Left forelimb (tissue), 1 donor: ENCODE results near the gene LYSMD3.

Source experiments
- DNase-seq: peaks from one replicate; pipeline ENCODE4 v3.0.0-alpha.2; 2018; ENCODE audit warnings: low spot score

Gene LYSMD3

GRCh38 chr5:90547072-90547536 lies 17.7 kb upstream of the LYSMD3 start:
- no peak for DNase-seq

- DNase-seq = no peak
Observed at GRCh38 chr5:90546216-90546837, 16.9 kb upstream of the LYSMD3 start.

DNA sequence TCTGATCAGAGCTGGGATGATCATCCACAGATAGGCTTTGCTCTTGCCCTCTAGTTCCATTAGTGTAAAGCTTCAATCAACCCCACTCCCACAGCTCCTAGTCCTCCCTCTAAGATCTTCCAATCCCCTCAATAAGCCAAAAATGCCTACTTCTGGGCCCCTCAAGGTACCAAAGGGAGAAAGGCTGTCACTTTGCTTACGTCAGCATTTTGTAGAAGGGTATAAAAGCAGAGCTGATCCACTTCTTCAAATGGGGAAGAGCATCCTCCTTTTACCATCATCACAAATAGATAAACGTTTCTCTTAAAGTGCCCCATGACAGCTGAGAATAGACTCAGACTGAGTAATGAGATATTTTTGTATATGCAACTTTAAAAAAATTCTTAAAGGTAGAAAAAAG lies 16.1 kb upstream of the LYSMD3 start:
- DNase-seq = no peak

GRCh38 chr5:90542827-90543519 lies 13.6 kb upstream of the LYSMD3 start:
- no peak for DNase-seq

DNA sequence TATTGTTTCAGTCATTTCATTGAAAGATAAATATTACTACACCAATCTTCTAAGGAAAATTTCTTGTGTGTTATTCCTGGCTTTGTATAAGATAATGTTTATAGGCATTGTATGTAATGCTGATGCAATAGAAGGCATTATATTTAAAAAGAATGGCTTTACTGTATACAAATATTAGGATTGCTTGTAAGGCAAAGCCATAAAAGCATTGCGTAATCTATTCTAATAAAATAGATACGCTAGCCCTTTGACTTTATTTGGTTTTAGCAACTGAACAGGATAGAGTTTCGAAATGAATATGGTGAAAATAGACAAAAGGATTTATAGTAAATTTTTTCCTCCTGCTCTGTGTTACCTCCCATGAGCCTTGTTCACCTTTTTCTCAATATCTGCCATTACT lies 5.5 kb upstream of the LYSMD3 start:
- no peak for DNase-seq

- DNase-seq = no peak
Observed at GRCh38 chr5:90533794-90534193, 4.4 kb upstream of the LYSMD3 start.

- DNase-seq = no peak
Observed at GRCh38 chr5:90530736-90531487, 1.5 kb upstream of the LYSMD3 start.

- no peak for DNase-seq
Observed at GRCh38 chr5:90529939-90530677, 724 bp upstream of the LYSMD3 start.

- no peak for DNase-seq
Observed at GRCh38 chr5:90528601-90529193, 687 bp downstream of the LYSMD3 start.

DNA sequence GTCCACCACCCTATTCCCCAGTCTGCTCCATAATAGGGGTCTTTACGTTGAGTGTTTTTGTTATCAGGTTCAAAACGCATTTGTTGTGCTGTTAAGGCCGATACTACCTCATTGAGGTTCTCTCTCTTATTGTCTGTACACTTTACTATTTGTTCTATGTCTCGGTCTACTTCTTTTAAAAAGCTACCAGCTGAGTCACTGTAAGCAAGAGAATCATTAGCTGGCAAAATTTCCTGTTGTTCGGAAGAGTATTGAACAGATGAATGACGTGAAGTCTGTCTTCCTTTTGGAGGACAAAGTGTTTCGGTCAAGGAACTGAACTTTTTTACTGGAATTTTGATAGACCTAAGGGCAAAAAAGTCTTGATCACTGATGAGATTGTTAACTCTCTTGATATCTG lies 10.3 kb downstream of the LYSMD3 start:
- no peak for DNase-seq

DNA sequence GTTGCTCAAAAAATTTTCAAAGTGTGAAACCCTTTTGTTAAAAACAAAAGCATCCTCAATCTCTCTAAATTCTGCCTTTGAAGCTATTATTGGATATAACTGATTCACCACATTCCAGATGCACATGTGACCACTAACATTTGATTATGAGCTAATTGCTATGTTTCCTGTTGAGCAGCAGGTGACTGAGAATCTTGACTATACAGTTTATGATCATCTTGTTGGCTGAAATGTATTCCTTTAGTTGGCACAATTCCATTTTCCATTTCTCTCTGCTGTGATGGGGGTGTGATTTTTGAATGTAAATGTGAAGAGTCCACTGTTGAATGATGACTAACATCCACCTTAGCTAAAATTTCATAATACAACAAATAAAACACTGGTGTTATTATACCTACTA lies 10.7 kb downstream of the LYSMD3 start:
- no peak for DNase-seq

DNA sequence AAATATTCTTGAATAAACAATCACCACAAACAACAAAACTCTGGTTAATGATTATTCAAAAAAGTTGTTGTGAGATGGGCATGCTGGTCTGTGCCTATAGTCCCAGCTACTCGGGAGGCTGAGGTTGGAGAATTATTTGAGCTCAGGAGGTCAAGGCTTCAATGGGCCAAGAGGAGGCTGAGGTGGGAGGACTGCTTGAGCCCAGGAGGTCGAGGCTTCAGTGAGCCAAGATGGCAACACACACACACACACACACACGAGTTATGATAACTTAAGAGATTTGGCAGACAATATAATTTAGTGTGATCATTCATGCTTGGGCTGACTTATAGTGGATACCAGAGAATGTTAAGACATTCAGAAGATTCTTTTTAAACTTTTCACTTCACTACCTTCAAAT lies 14.9 kb downstream of the LYSMD3 start:
- no peak for DNase-seq

DNA sequence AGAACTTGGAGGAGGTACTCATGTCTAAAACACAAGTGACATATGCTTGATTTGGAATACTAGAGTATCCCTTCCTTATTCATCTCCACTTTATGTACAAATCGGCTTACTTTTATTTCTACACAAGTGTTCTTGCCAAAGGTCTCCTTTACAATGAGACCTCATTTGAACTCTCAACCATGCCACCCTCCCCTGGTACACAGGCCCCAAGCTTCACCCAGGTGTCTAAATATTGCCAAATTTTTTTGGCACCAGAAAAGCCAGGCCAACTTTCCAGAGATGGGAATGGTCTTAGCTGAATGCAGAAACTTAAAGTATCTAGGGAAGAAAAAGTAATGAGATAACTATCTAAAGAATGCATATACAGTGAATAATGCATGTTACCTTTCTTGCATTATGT lies 18.9 kb downstream of the LYSMD3 start:
- no peak for DNase-seq

DNA sequence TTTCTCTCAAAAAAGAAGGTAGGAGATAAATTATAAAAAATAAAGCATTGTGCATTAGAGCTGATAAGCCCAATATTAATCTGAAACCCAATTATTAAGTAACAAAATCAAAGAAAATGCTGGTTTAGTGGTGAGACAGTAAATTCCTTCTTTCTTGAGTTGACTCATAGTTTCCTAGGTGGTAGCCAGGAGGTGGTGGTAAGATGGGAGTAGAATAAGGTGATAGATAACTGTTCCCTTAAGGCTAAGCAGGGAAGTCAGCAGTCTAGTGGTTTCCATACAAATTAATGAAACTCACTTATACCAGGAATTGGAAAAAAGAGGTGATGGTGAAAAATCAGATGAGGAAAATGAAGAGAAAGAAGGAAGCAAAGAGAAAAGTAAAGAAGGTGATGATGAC lies 23.2 kb downstream of the LYSMD3 start:
- DNase-seq = no peak

GRCh38 chr5:90504743-90505142 lies 24.6 kb downstream of the LYSMD3 start:
- no peak for DNase-seq

GRCh38 chr5:90503596-90503995 lies 25.8 kb downstream of the LYSMD3 start:
- no peak for DNase-seq

DNA sequence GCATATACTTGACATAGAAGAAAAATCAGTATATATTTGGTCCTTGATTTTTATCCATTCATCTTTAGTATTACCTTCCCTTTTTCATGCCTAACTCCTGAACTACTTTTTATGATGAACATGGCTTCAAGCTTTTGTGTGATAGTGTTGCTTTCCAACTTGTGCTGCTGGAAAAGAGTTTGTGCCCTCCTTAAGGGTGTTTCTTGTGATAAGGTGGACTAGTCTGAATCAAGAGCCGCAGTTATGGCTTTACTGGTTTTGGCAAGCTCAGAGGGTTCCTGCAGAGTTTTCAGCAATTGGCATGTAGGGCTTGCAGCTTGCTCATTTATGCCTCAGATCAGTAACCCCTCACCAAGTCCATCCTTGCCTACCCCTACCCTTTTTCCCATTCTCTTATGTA lies 34.2 kb downstream of the LYSMD3 start:
- DNase-seq = no peak

GRCh38 chr5:90494043-90494442 lies 35.3 kb downstream of the LYSMD3 start:
- DNase-seq = no peak

- no peak for DNase-seq
Observed at GRCh38 chr5:90488791-90489190, 40.6 kb downstream of the LYSMD3 start.

- DNase-seq = no peak
Observed at GRCh38 chr5:90484540-90484939, 44.8 kb downstream of the LYSMD3 start.

- DNase-seq = no peak
Observed at GRCh38 chr5:90483206-90483605, 46.2 kb downstream of the LYSMD3 start.

DNA sequence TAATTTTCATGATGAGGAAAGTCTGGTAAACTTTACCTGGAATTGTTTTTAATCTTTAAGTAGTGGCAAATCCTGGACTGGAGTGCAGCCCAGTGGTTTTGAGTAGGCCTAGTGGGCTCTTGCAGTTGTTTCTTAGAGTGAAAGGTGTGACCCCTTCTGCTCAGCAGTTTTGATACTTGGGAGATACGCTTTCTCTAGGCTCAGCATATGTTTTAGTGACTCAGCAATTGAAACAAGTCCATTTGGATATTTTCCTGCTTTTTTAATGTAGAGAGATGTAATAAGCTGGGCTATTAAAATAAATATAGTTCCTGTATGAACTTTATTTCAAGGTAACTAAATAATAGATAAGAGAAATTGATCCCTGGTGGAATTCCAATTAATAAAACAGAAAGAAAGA lies 48.7 kb downstream of the LYSMD3 start:
- no peak for DNase-seq
